ENCODE measurements around the gene MYL10. TPM values are rescaled to one million over a fixed set of nuclear protein-coding genes. Genes with fewer than 3 reads are reported as not detected.

MYL10 gene
- total RNA-seq, 1 donor from 2014 or later = not detected

DNA sequence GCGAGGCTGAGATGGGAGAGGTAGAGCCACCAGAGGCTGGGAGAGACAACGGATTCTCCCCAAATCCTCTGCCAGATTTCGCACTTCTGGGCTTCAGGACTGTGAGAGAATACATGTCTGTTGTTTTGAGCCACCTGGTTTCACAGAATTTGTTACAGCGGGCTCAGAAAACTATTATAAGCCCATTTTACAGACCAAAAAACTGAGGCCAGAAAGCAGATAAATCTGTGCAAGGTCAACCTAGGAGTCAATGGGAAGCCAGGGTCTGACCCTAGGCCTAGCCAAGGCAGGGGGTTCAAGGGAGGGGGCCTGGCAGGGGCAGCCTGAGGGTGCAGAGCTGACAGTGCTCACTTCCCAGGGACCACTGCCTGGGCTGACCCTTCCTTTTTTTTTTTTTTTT is 8.7 kb downstream of the MYL10 start:
- no peaks in the 10 kb centered on the region for H3K9me3 ChIP-seq
- no peaks in the 10 kb centered on the region for H3K36me3 ChIP-seq
- DNase-seq (ENCODE audit: extremely low spot score in 2 of 2) = no peak
- TF ChIP-seq, protein P1, sequence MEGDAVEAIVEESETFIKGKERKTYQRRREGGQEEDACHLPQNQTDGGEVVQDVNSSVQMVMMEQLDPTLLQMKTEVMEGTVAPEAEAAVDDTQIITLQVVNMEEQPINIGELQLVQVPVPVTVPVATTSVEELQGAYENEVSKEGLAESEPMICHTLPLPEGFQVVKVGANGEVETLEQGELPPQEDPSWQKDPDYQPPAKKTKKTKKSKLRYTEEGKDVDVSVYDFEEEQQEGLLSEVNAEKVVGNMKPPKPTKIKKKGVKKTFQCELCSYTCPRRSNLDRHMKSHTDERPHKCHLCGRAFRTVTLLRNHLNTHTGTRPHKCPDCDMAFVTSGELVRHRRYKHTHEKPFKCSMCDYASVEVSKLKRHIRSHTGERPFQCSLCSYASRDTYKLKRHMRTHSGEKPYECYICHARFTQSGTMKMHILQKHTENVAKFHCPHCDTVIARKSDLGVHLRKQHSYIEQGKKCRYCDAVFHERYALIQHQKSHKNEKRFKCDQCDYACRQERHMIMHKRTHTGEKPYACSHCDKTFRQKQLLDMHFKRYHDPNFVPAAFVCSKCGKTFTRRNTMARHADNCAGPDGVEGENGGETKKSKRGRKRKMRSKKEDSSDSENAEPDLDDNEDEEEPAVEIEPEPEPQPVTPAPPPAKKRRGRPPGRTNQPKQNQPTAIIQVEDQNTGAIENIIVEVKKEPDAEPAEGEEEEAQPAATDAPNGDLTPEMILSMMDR (IDR thresholded peaks at IDR 0.05) = no peak
- TF ChIP-seq POLR2A (IDR thresholded peaks at IDR 0.05) (no peak), POLR2AphosphoS5 (IDR thresholded peaks at IDR 0.05; ENCODE audit: insufficient read depth in 1 of 2, low read depth in 1 of 2) (no peak)
- no peak overlapping the region for H3K4me3 ChIP-seq
- H3K27me3 ChIP-seq = no peaks in the 10 kb centered on the region
- H3K4me1 ChIP-seq = peaks cover 14% of the 10 kb centered on the region
- H3K27ac ChIP-seq = no peak overlapping the region
- intact Hi-C loops (cut with DNase I) = no loop called here

DNA sequence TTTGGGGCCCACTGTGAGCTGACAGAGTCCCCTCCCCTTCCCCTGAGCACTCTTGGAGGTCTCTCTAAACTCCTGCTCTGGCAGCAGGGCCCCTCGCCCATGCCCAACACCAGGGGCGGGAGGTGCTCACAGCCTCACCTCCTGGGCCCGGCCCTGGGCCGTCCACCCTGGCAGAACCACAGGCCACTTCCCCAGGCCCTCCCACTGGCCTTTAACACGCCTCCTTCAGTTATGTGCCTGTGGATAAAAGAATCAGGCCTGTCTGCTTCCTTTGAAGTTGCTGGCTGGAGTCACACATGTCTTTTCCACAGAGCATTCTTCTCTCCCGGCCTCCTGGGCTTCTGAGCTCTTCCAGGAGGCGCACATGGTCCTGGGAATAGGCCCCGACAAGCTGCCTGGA is 10.2 kb downstream of the MYL10 start:
- no peaks in the 10 kb centered on the region for H3K27me3 ChIP-seq
- intact Hi-C loops (cut with DNase I) = no loop called here
- TF ChIP-seq, protein P1 (IDR thresholded peaks at IDR 0.05) = no peak
- no peak for TF ChIP-seq POLR2A (IDR thresholded peaks at IDR 0.05)
- TF ChIP-seq POLR2AphosphoS5 (IDR thresholded peaks at IDR 0.05; ENCODE audit: insufficient read depth in 1 of 2, low read depth in 1 of 2) = no peak

DNA sequence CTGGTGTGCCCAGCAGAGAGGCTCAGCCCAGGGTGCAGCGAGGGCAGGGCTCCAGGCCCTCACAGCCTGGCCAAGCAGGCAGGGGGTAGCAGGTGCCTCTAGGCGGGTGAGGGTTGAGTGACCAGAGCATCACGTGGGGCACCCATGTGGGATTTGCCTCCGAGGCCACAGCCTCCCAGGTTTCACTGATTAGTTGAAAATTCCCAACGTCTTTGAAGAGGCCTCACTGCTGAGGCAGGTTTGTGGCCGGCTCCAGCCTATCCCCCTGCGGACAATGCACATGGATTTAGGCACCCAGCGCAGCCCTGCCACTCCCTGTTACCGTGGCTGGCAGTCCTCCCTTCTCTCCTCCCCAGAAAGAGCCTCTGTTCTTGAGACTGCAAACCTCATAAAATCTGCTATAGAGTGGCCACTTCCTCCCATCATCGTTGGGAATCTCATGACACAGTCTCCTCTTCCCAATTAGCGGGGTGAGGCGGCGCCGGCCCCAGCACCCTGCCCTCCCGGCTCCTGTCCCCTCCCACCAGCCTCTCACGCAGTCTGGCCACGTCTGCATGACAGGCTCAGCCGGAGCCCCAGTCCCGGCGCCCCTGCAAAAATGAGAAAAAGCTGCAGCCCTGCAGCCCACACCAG is 10.8 kb downstream of the MYL10 start:
- peak overlapping the region; percentile 54 for H3K27ac ChIP-seq
- no peak for DNase-seq (ENCODE audit: extremely low spot score in 2 of 2)
- no peaks in the 10 kb centered on the region for H3K36me3 ChIP-seq
- TF ChIP-seq POLR2A (IDR thresholded peaks at IDR 0.05) = no peak
- TF ChIP-seq, protein P1 (IDR thresholded peaks at IDR 0.05) = no peak
- no peak for TF ChIP-seq POLR2AphosphoS5 (IDR thresholded peaks at IDR 0.05; ENCODE audit: insufficient read depth in 1 of 2, low read depth in 1 of 2)
- no peak overlapping the region for H3K4me3 ChIP-seq
- intact Hi-C loops (cut with DNase I) = no loop called here
- no peaks in the 10 kb centered on the region for H3K27me3 ChIP-seq
- peaks cover 14% of the 10 kb centered on the region for H3K4me1 ChIP-seq
- no peaks in the 10 kb centered on the region for H3K9me3 ChIP-seq

More for the DNA sequence above, 10.2 kb downstream of the MYL10 start:
- H3K27ac ChIP-seq = peak overlapping the region; percentile 54
- peaks cover 14% of the 10 kb centered on the region for H3K4me1 ChIP-seq
- DNase-seq (ENCODE audit: extremely low spot score in 2 of 2) = no peak
- no peaks in the 10 kb centered on the region for H3K36me3 ChIP-seq
- H3K4me3 ChIP-seq = no peak overlapping the region
- H3K9me3 ChIP-seq = no peaks in the 10 kb centered on the region

DNA sequence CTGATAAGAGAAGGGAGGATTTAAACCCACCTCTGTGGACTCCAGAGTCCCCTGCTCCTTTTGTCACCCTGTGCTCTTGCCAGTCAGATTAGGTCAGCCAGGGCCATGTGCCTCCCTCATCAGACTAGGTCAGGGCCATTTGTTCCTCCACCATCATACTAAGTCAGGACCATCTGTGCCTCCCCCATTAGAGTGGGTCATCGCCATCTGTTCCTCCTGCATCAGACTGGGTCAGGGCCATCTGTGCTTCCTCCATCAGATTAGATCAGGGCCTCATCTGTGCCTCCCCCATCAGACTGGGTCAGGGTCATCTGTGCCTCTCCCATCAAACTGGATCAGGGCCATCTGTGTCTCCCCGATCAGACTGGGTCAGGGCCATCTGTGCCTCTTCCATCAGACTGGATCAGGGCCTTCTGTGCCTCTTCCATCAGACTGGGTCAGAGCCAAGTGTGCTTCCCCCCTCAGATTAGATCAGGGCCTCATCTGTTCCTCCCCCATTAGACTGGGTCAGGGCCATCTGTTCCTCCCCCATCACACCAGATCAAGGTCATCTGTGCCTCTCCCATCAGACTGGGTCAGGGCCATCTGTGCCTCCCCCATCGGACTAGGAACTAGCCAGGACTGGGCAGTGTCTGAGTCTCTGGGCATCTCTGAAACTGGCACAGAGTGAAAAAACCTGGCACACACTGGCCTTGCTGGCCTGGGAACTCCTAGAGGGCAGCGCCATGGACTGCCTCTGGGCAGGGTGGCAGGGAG is 11.5 kb downstream of the MYL10 start:
- no peaks in the 10 kb centered on the region for H3K36me3 ChIP-seq
- no peak for TF ChIP-seq POLR2A (IDR thresholded peaks at IDR 0.05)
- TF ChIP-seq POLR2AphosphoS5 (IDR thresholded peaks at IDR 0.05; ENCODE audit: insufficient read depth in 1 of 2, low read depth in 1 of 2) = no peak
- TF ChIP-seq, protein P1 (IDR thresholded peaks at IDR 0.05) = no peak
- no peak for DNase-seq (ENCODE audit: extremely low spot score in 2 of 2)
- intact Hi-C loops (cut with DNase I) = no loop called here
- H3K27ac ChIP-seq = peak overlapping the region; percentile 54
- no peak overlapping the region for H3K4me3 ChIP-seq
- no peaks in the 10 kb centered on the region for H3K9me3 ChIP-seq
- H3K4me1 ChIP-seq = peaks cover 14% of the 10 kb centered on the region
- no peaks in the 10 kb centered on the region for H3K27me3 ChIP-seq

DNA sequence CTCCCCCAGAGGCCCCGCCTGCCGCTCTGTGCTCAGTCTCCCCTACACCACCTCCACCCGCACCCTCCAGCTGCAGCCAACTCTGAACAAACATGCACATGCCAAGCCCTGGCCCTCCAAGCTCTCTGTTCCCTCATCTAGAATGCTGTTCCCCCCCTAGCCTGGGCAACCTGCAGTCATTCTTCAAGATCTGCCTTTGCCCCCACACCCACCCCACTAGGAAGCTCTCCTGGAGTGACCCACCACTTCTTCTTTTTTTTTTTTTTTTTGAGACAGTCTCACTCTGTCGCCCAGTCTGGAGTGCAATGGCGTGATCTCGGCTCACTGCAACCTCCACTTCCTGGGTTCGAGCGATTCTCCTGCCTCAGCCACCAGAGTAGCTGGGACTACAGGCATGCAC is 13.7 kb downstream of the MYL10 start:
- no peaks in the 10 kb centered on the region for H3K27me3 ChIP-seq

More for the DNA sequence above, 13.7 kb downstream of the MYL10 start:
- H3K4me1 ChIP-seq = peaks cover 14% of the 10 kb centered on the region
- intact Hi-C loops (cut with DNase I) = no loop called here
- H3K36me3 ChIP-seq = no peaks in the 10 kb centered on the region
- no peaks in the 10 kb centered on the region for H3K9me3 ChIP-seq
- no peak overlapping the region for H3K4me3 ChIP-seq
- TF ChIP-seq POLR2A (IDR thresholded peaks at IDR 0.05) = no peak
- no peak for TF ChIP-seq POLR2AphosphoS5 (IDR thresholded peaks at IDR 0.05; ENCODE audit: insufficient read depth in 1 of 2, low read depth in 1 of 2)
- TF ChIP-seq, protein P1 (IDR thresholded peaks at IDR 0.05) = no peak
- no peak overlapping the region for H3K27ac ChIP-seq
- DNase-seq (ENCODE audit: extremely low spot score in 2 of 2) = no peak
